ENCODE data around the gene GRAMD1B.
"Not testable (repeated sequence)": the region's sequence is repeated elsewhere in the genome, so short reads cannot be mapped to it uniquely, and the experiment has no call there.

GRAMD1B gene

GRCh38 chr11:123559523-123559955 lies 129.5 kb downstream of the GRAMD1B start:
- Histone ChIP-seq H3K36me3 (replicated peaks) (no peaks in the 10 kb centered on the region), H3K27me3 (ENCODE audit: low read depth) (no peaks in the 10 kb centered on the region), H3K4me3 (no peak overlapping the region), H3K4me1 (peaks cover 11% of the 10 kb centered on the region), H3K9me3 (no peaks in the 10 kb centered on the region)
- DNase-seq (ENCODE audit: low spot score in 2 of 2) = no peak
- in situ Hi-C loops (cut with MboI; ENCODE audit: low sequenced_read_pairs) = no loop called here

- Histone ChIP-seq H3K4me3 (no peak overlapping the region), H3K36me3 (replicated peaks) (no peaks in the 10 kb centered on the region), H3K27me3 (ENCODE audit: low read depth) (no peaks in the 10 kb centered on the region), H3K9me3 (no peaks in the 10 kb centered on the region), H3K4me1 (peaks cover 11% of the 10 kb centered on the region)
- no peak for DNase-seq (ENCODE audit: low spot score in 2 of 2)
- in situ Hi-C loops (cut with MboI; ENCODE audit: low sequenced_read_pairs) = no loop called here
These were observed 129.9 kb downstream of the GRAMD1B start for GRCh38 chr11:123560006-123560405.

- DNase-seq (ENCODE audit: low spot score in 2 of 2) = peak; percentile 38 to 51
- H3K9me3 ChIP-seq = no peaks in the 10 kb centered on the region
- no peak overlapping the region for H3K4me3 ChIP-seq
- H3K4me1 ChIP-seq = peaks cover 11% of the 10 kb centered on the region
- in situ Hi-C loops (cut with MboI; ENCODE audit: low sequenced_read_pairs) = no loop called here
- no peaks in the 10 kb centered on the region for H3K27me3 ChIP-seq (ENCODE audit: low read depth)
- no peaks in the 10 kb centered on the region for H3K36me3 ChIP-seq (replicated peaks)
These were observed 131.3 kb downstream of the GRAMD1B start for GRCh38 chr11:123561431-123561800.

- Histone ChIP-seq H3K9me3 (no peaks in the 10 kb centered on the region), H3K27me3 (ENCODE audit: low read depth) (no peaks in the 10 kb centered on the region), H3K4me3 (no peak overlapping the region), H3K36me3 (replicated peaks) (no peaks in the 10 kb centered on the region), H3K4me1 (peaks cover 11% of the 10 kb centered on the region)
- no peak for DNase-seq (ENCODE audit: low spot score in 2 of 2)
- in situ Hi-C loops (cut with MboI; ENCODE audit: low sequenced_read_pairs) = no loop called here
These were observed 132.1 kb downstream of the GRAMD1B start for GRCh38 chr11:123562158-123562557.

- Histone ChIP-seq H3K4me1 (peaks cover 11% of the 10 kb centered on the region), H3K27me3 (ENCODE audit: low read depth) (no peaks in the 10 kb centered on the region), H3K4me3 (no peak overlapping the region), H3K9me3 (no peaks in the 10 kb centered on the region), H3K36me3 (replicated peaks) (no peaks in the 10 kb centered on the region)
- in situ Hi-C loops (cut with MboI; ENCODE audit: low sequenced_read_pairs) = no loop called here
- DNase-seq (ENCODE audit: low spot score in 2 of 2) = no peak
These were observed 132.8 kb downstream of the GRAMD1B start for GRCh38 chr11:123562829-123563228.

- in situ Hi-C loops (cut with MboI; ENCODE audit: low sequenced_read_pairs) = no loop called here
- Histone ChIP-seq H3K36me3 (replicated peaks) (no peaks in the 10 kb centered on the region), H3K27me3 (ENCODE audit: low read depth) (no peaks in the 10 kb centered on the region), H3K4me1 (peaks cover 11% of the 10 kb centered on the region), H3K4me3 (no peak overlapping the region), H3K9me3 (no peaks in the 10 kb centered on the region)
- no peak for DNase-seq (ENCODE audit: low spot score in 2 of 2)
These were observed 134.2 kb downstream of the GRAMD1B start for GRCh38 chr11:123564221-123564620.

- H3K4me1 ChIP-seq = no peaks in the 10 kb centered on the region; the same call in 1 of the 2 replicates
- no peaks in the 10 kb centered on the region for H3K36me3 ChIP-seq (replicated peaks)
- no peak for DNase-seq (ENCODE audit: low spot score in 2 of 2)
- in situ Hi-C loops (cut with MboI; ENCODE audit: low sequenced_read_pairs) = no loop called here
- H3K27me3 ChIP-seq (ENCODE audit: low read depth) = no peaks in the 10 kb centered on the region
- H3K9me3 ChIP-seq = no peaks in the 10 kb centered on the region
- no peak overlapping the region for H3K4me3 ChIP-seq
These were observed 136.8 kb downstream of the GRAMD1B start for GRCh38 chr11:123566852-123567251.

- no peak for DNase-seq (ENCODE audit: low spot score in 2 of 2)
- no peaks in the 10 kb centered on the region for H3K36me3 ChIP-seq (replicated peaks)
- no peaks in the 10 kb centered on the region for H3K27me3 ChIP-seq (ENCODE audit: low read depth)
- H3K9me3 ChIP-seq = no peaks in the 10 kb centered on the region
- H3K4me1 ChIP-seq = no peaks in the 10 kb centered on the region; the same call in 1 of the 2 replicates
- H3K4me3 ChIP-seq = no peak overlapping the region
- in situ Hi-C loops (cut with MboI; ENCODE audit: low sequenced_read_pairs) = no loop called here
These were observed 137.4 kb downstream of the GRAMD1B start for GRCh38 chr11:123567466-123567865.

- Histone ChIP-seq H3K27me3 (ENCODE audit: low read depth) (no peaks in the 10 kb centered on the region), H3K36me3 (replicated peaks) (no peaks in the 10 kb centered on the region), H3K4me3 (no peak overlapping the region), H3K9me3 (no peaks in the 10 kb centered on the region), H3K4me1 (no peaks in the 10 kb centered on the region)
- in situ Hi-C loops (cut with MboI; ENCODE audit: low sequenced_read_pairs) = no loop called here
- no peak for DNase-seq (ENCODE audit: low spot score in 2 of 2)
These were observed 138.3 kb downstream of the GRAMD1B start for GRCh38 chr11:123568367-123568870.

GRCh38 chr11:123569393-123569792 lies 139.3 kb downstream of the GRAMD1B start:
- no peak overlapping the region for H3K4me3 ChIP-seq
- H3K9me3 ChIP-seq = no peaks in the 10 kb centered on the region
- H3K36me3 ChIP-seq (replicated peaks) = no peaks in the 10 kb centered on the region
- no peaks in the 10 kb centered on the region for H3K27me3 ChIP-seq (ENCODE audit: low read depth)
- H3K4me1 ChIP-seq = no peaks in the 10 kb centered on the region
- DNase-seq (ENCODE audit: low spot score in 2 of 2) = no peak
- in situ Hi-C loops (cut with MboI; ENCODE audit: low sequenced_read_pairs) = no loop called here

GRCh38 chr11:123570939-123571580 lies 141.0 kb downstream of the GRAMD1B start:
- H3K4me3 ChIP-seq = no peak overlapping the region
- H3K36me3 ChIP-seq (replicated peaks) = no peaks in the 10 kb centered on the region
- H3K27me3 ChIP-seq (ENCODE audit: low read depth) = no peaks in the 10 kb centered on the region
- no peaks in the 10 kb centered on the region for H3K9me3 ChIP-seq
- in situ Hi-C loops (cut with MboI; ENCODE audit: low sequenced_read_pairs) = loop anchor here (10.0 kb wide), 1 partner anchor 56 kb away; no protein-coding TSS in a partner anchor
- no peak for DNase-seq (ENCODE audit: low spot score in 2 of 2)
- no peaks in the 10 kb centered on the region for H3K4me1 ChIP-seq

- not testable (repeated sequence) for H3K27me3 ChIP-seq (ENCODE audit: low read depth); H3K4me1 ChIP-seq; H3K9me3 ChIP-seq; DNase-seq (ENCODE audit: low spot score in 2 of 2); H3K4me3 ChIP-seq; H3K36me3 ChIP-seq (replicated peaks)
- in situ Hi-C loops (cut with MboI; ENCODE audit: low sequenced_read_pairs) = loop anchor here (10.0 kb wide), 1 partner anchor 58 kb away; no protein-coding TSS in a partner anchor
These were observed 142.7 kb downstream of the GRAMD1B start for GRCh38 chr11:123572791-123573190.

GRCh38 chr11:123573286-123573685 lies 143.2 kb downstream of the GRAMD1B start:
- Histone ChIP-seq H3K27me3 (ENCODE audit: low read depth) (no peaks in the 10 kb centered on the region), H3K9me3 (no peaks in the 10 kb centered on the region), H3K4me1 (no peaks in the 10 kb centered on the region), H3K4me3 (no peak overlapping the region), H3K36me3 (replicated peaks) (no peaks in the 10 kb centered on the region)
- no peak for DNase-seq (ENCODE audit: low spot score in 2 of 2)
- in situ Hi-C loops (cut with MboI; ENCODE audit: low sequenced_read_pairs) = loop anchor here (10.0 kb wide), 1 partner anchor 58 kb away; no protein-coding TSS in a partner anchor

- Histone ChIP-seq H3K4me3 (no peak overlapping the region), H3K4me1 (no peaks in the 10 kb centered on the region), H3K27me3 (ENCODE audit: low read depth) (no peaks in the 10 kb centered on the region), H3K36me3 (replicated peaks) (no peaks in the 10 kb centered on the region), H3K9me3 (no peaks in the 10 kb centered on the region)
- in situ Hi-C loops (cut with MboI; ENCODE audit: low sequenced_read_pairs) = loop anchor here (10.0 kb wide), 1 partner anchor 61 kb away; no protein-coding TSS in a partner anchor
- DNase-seq (ENCODE audit: low spot score in 2 of 2) = no peak
These were observed 145.4 kb downstream of the GRAMD1B start for GRCh38 chr11:123575441-123575840.
